ENCODE data around the gene RPA4. TPM values are rescaled to one million over a fixed set of nuclear protein-coding genes. Genes with fewer than 3 reads are reported as not detected.
"Not testable (repeated sequence)": the region's sequence is repeated elsewhere in the genome, so short reads cannot be mapped to it uniquely, and the experiment has no call there.

Gene RPA4
- total RNA-seq: under 1 TPM; 0.82 to 0.94 TPM

GRCh38 chrX:96883608-96884007, at the start of gene RPA4:
Gene RPA4 (plus strand): TSS chrX:96883908. CDS start chrX:96884311, 403 bp downstream.
- Mint-ChIP-seq H3K27ac (no peak within 1 kb of the TSS), H3K4me3 (no peak within 1 kb of the TSS), H3K27me3 (no peaks in the 10 kb centered on the region), H3K4me1 (no peaks in the 10 kb centered on the region), H3K36me3 (no peaks in the 10 kb centered on the region), H3K9me3 (no peaks in the 10 kb centered on the region)
- POLR2A ChIA-PET: no interaction called here
- ATAC-seq (ENCODE audit: low read depth) (no peak), DNase-seq (no peak)

GRCh38 chrX:96834137-96834536, 49.6 kb upstream of the RPA4 start:
- Mint-ChIP-seq H3K36me3 (no peaks in the 10 kb centered on the region), H3K9me3 (no peaks in the 10 kb centered on the region), H3K4me1 (no peaks in the 10 kb centered on the region), H3K27ac (no peak overlapping the region), H3K4me3 (no peak overlapping the region), H3K27me3 (no peaks in the 10 kb centered on the region)
- DNase-seq (no peak), ATAC-seq (ENCODE audit: low read depth) (no peak)
- POLR2A ChIA-PET: no interaction called here

GRCh38 chrX:96835660-96836289, 47.9 kb upstream of the RPA4 start:
- ATAC-seq (ENCODE audit: low read depth) (no peak), DNase-seq (no peak)
- H3K4me3 Mint-ChIP-seq: no peak overlapping the region
- no peaks in the 10 kb centered on the region for H3K9me3 Mint-ChIP-seq
- H3K27me3 Mint-ChIP-seq: no peaks in the 10 kb centered on the region
- H3K4me1 Mint-ChIP-seq: no peaks in the 10 kb centered on the region
- POLR2A ChIA-PET: interaction anchor here (0.6 kb wide), 1 partner anchor 65 kb away, joined by 4 read pairs; no protein-coding TSS in a partner anchor
- no peak overlapping the region for H3K27ac Mint-ChIP-seq
- H3K36me3 Mint-ChIP-seq: no peaks in the 10 kb centered on the region

- POLR2A ChIA-PET: no interaction called here
- H3K36me3 Mint-ChIP-seq: no peaks in the 10 kb centered on the region
- no peaks in the 10 kb centered on the region for H3K4me1 Mint-ChIP-seq
Observed at GRCh38 chrX:96837808-96838207, 45.9 kb upstream of the RPA4 start.

GRCh38 chrX:96838537-96838936, 45.2 kb upstream of the RPA4 start:
- DNase-seq: no peak
- no peaks in the 10 kb centered on the region for H3K27me3 Mint-ChIP-seq
- H3K27ac Mint-ChIP-seq: no peak overlapping the region
- POLR2A ChIA-PET: no interaction called here
- no peak for ATAC-seq (ENCODE audit: low read depth)
- no peaks in the 10 kb centered on the region for H3K36me3 Mint-ChIP-seq
- no peak overlapping the region for H3K4me3 Mint-ChIP-seq
- H3K9me3 Mint-ChIP-seq: no peaks in the 10 kb centered on the region
- H3K4me1 Mint-ChIP-seq: no peaks in the 10 kb centered on the region

More at GRCh38 chrX:96837808-96838207, 45.9 kb upstream of the RPA4 start:
- Mint-ChIP-seq H3K4me3 (no peak overlapping the region), H3K9me3 (no peaks in the 10 kb centered on the region), H3K27me3 (no peaks in the 10 kb centered on the region), H3K27ac (no peak overlapping the region)
- no peak for ATAC-seq (ENCODE audit: low read depth)
- no peak for DNase-seq

GRCh38 chrX:96841325-96841724, 42.4 kb upstream of the RPA4 start:
- H3K9me3 Mint-ChIP-seq: no peaks in the 10 kb centered on the region
- ATAC-seq (ENCODE audit: low read depth): no peak

GRCh38 chrX:96841866-96842265, 41.8 kb upstream of the RPA4 start:
- POLR2A ChIA-PET; H3K9me3 Mint-ChIP-seq; ATAC-seq (ENCODE audit: low read depth): not testable (repeated sequence)

More at GRCh38 chrX:96841325-96841724, 42.4 kb upstream of the RPA4 start:
- Mint-ChIP-seq H3K27me3 (no peaks in the 10 kb centered on the region), H3K36me3 (no peaks in the 10 kb centered on the region), H3K27ac (no peak overlapping the region), H3K4me3 (no peak overlapping the region), H3K4me1 (no peaks in the 10 kb centered on the region)
- POLR2A ChIA-PET: no interaction called here
- no peak for DNase-seq

GRCh38 chrX:96843566-96843965, 40.1 kb upstream of the RPA4 start:
- DNase-seq (no peak), ATAC-seq (ENCODE audit: low read depth) (no peak)
- Mint-ChIP-seq H3K27me3 (no peaks in the 10 kb centered on the region), H3K4me3 (no peak overlapping the region), H3K9me3 (no peaks in the 10 kb centered on the region), H3K4me1 (no peaks in the 10 kb centered on the region), H3K36me3 (peaks cover under 1% of the 10 kb centered on the region), H3K27ac (no peak overlapping the region)
- POLR2A ChIA-PET: no interaction called here

More at GRCh38 chrX:96841866-96842265, 41.8 kb upstream of the RPA4 start:
- not testable (repeated sequence) for H3K36me3 Mint-ChIP-seq, DNase-seq, H3K27ac Mint-ChIP-seq, H3K4me1 Mint-ChIP-seq, H3K4me3 Mint-ChIP-seq, H3K27me3 Mint-ChIP-seq

GRCh38 chrX:96846841-96847240, 36.9 kb upstream of the RPA4 start:
- Mint-ChIP-seq H3K27me3 (no peaks in the 10 kb centered on the region), H3K27ac (no peak overlapping the region), H3K4me1 (no peaks in the 10 kb centered on the region), H3K4me3 (no peak overlapping the region), H3K9me3 (no peaks in the 10 kb centered on the region), H3K36me3 (peaks cover 3% of the 10 kb centered on the region)
- no peak for ATAC-seq (ENCODE audit: low read depth)
- no peak for DNase-seq
- POLR2A ChIA-PET: no interaction called here

- H3K9me3 Mint-ChIP-seq; H3K27ac Mint-ChIP-seq; ATAC-seq (ENCODE audit: low read depth); DNase-seq; H3K27me3 Mint-ChIP-seq; POLR2A ChIA-PET; H3K4me3 Mint-ChIP-seq; H3K36me3 Mint-ChIP-seq; H3K4me1 Mint-ChIP-seq: not testable (repeated sequence)
Observed at GRCh38 chrX:96859422-96859821, 24.3 kb upstream of the RPA4 start.

GRCh38 chrX:96861218-96861617, 22.5 kb upstream of the RPA4 start:
- no peak for DNase-seq
- Mint-ChIP-seq H3K4me1 (peaks cover 2% of the 10 kb centered on the region), H3K9me3 (no peaks in the 10 kb centered on the region), H3K4me3 (no peak overlapping the region), H3K27me3 (no peaks in the 10 kb centered on the region), H3K27ac (no peak overlapping the region), H3K36me3 (no peaks in the 10 kb centered on the region)
- no peak for ATAC-seq (ENCODE audit: low read depth)
- POLR2A ChIA-PET: no interaction called here

GRCh38 chrX:96861661-96862060, 22.0 kb upstream of the RPA4 start:
- DNase-seq: no peak
- POLR2A ChIA-PET: no interaction called here
- H3K36me3 Mint-ChIP-seq: no peaks in the 10 kb centered on the region
- no peak overlapping the region for H3K4me3 Mint-ChIP-seq
- no peaks in the 10 kb centered on the region for H3K9me3 Mint-ChIP-seq
- no peaks in the 10 kb centered on the region for H3K27me3 Mint-ChIP-seq
- no peak for ATAC-seq (ENCODE audit: low read depth)
- peaks cover 2% of the 10 kb centered on the region for H3K4me1 Mint-ChIP-seq
- no peak overlapping the region for H3K27ac Mint-ChIP-seq

- Mint-ChIP-seq H3K4me3 (no peak overlapping the region), H3K36me3 (no peaks in the 10 kb centered on the region), H3K9me3 (no peaks in the 10 kb centered on the region), H3K4me1 (no peaks in the 10 kb centered on the region), H3K27ac (no peak overlapping the region), H3K27me3 (no peaks in the 10 kb centered on the region)
- POLR2A ChIA-PET: no interaction called here
- ATAC-seq (ENCODE audit: low read depth): no peak
- DNase-seq: no peak
Observed at GRCh38 chrX:96884027-96884426, 319 bp downstream of the RPA4 start.

- POLR2A ChIA-PET: no interaction called here
- DNase-seq: no peak
Observed at GRCh38 chrX:96889726-96890125, 6.0 kb downstream of the RPA4 start.

GRCh38 chrX:96906741-96907140, 23.0 kb downstream of the RPA4 start:
- no peak for ATAC-seq (ENCODE audit: low read depth)
- H3K36me3 Mint-ChIP-seq: no peaks in the 10 kb centered on the region
- no peak for DNase-seq
- no peaks in the 10 kb centered on the region for H3K27me3 Mint-ChIP-seq
- H3K4me1 Mint-ChIP-seq: no peaks in the 10 kb centered on the region
- POLR2A ChIA-PET: no interaction called here
- no peak overlapping the region for H3K4me3 Mint-ChIP-seq
- H3K27ac Mint-ChIP-seq: no peak overlapping the region
- no peaks in the 10 kb centered on the region for H3K9me3 Mint-ChIP-seq

More at GRCh38 chrX:96889726-96890125, 6.0 kb downstream of the RPA4 start:
- Mint-ChIP-seq H3K4me1 (no peaks in the 10 kb centered on the region), H3K36me3 (no peaks in the 10 kb centered on the region), H3K9me3 (peaks cover 1% of the 10 kb centered on the region), H3K4me3 (no peak overlapping the region), H3K27me3 (no peaks in the 10 kb centered on the region), H3K27ac (no peak overlapping the region)
- ATAC-seq (ENCODE audit: low read depth): no peak

Measured in activated naive CD8-positive, alpha-beta T cell treated with anti-CD3 and anti-CD28 coated beads, Interleukin-2, amount 10 ng/mL, durations not matched to agents 7 days and 5 days (primary cell).